GM23338 (cell line): ENCODE measurements around the gene PCDHB5. TPM values are rescaled to one million over a fixed set of nuclear protein-coding genes. Genes with fewer than 3 reads are reported as not detected.

Source experiments
- CTCF ChIP-seq, 2 experiments: fragments of 200-600 bp in 1 of 2; sonication (generic) in 1 of 2; conservative IDR thresholded peaks; 2 replicates each; pipeline versions ENCODE4 v1.5.1 to v1.6.1; 2016 to 2017; ENCODE audit warnings: antibody characterized with exemption in 2 of 2, low read depth in 2 of 2, mild to moderate bottlenecking in 2 of 2, moderate library complexity in 1 of 2
- EZH2 ChIP-seq: fragments of 200-600 bp; sonication (generic); IDR thresholded peaks from one replicate; pipeline ENCODE4 v1.8.0; 2017; ENCODE audit warnings: antibody characterized with exemption, mild to moderate bottlenecking, low read depth; ENCODE audit not compliant: unreplicated experiment
- EZH2phosphoT487 ChIP-seq: fragments of 200-600 bp; sonication (generic); IDR thresholded peaks from one replicate; pipeline ENCODE4 v1.8.1; 2018; ENCODE audit warnings: antibody characterized with exemption; ENCODE audit not compliant: unreplicated experiment
- JUNB ChIP-seq: IDR thresholded peaks from one replicate; pipeline ENCODE4 v1.6.1; 2016; ENCODE audit warnings: antibody characterized with exemption; ENCODE audit not compliant: unreplicated experiment
- NANOG ChIP-seq: IDR thresholded peaks from 2 replicates; pipeline ENCODE4 v1.6.1; 2016; ENCODE audit warnings: antibody characterized with exemption, borderline replicate concordance
- POLR2AphosphoS5 ChIP-seq: IDR thresholded peaks from 2 replicates; pipeline ENCODE4 v1.6.1; 2016; ENCODE audit warnings: antibody characterized with exemption, low read depth
- REST ChIP-seq: IDR thresholded peaks from one replicate; pipeline ENCODE4 v1.6.1; 2018; ENCODE audit warnings: antibody characterized with exemption; ENCODE audit not compliant: unreplicated experiment
- ZNF114 ChIP-seq: fragments of 250-450 bp; sonication (Bioruptor Pico); IDR thresholded peaks from 2 replicates; pipeline ENCODE4 v1.5.0; 2020; ENCODE audit warnings: mild to moderate bottlenecking, moderate library complexity
- ZNF331 ChIP-seq: fragments of 250-450 bp; sonication (Bioruptor Pico); IDR thresholded peaks from 2 replicates; pipeline ENCODE4 v1.5.0; 2020; ENCODE audit warnings: low read depth, mild to moderate bottlenecking, moderate library complexity
- ZNF462 ChIP-seq: fragments of 250-450 bp; sonication (Bioruptor Pico); IDR thresholded peaks from 2 replicates; pipeline ENCODE4 v1.5.0; 2020; ENCODE audit warnings: mild to moderate bottlenecking, moderate library complexity
- polyA plus RNA-seq: library from polyadenylated mRNA; unstranded; fragments of >200 nt; fragmentation: Nextera tagmentation; extraction: Ambion mirVana; gene quantifications from 2 replicates; pipeline ENCODE4 v1.2.1, GENCODE V29; 2016
- total RNA-seq: library from RNA; depleted of rRNA; stranded (reverse); fragments of >200 nt; shearing (Covaris generic); gene quantifications from 2 replicates; pipeline ENCODE4 v1.2.3, GENCODE V29; 2014

Gene PCDHB5
- total and polyA plus RNA-seq, 2 experiments from 2014 or later = 18.7 to 49.7 TPM

- TF ChIP-seq ZNF462 (CRISPR knock-in tag) (no peak), EZH2 (no peak), NANOG (no peak), ZNF331 (CRISPR knock-in tag) (no peak), ZNF114 (no peak), REST (no peak), EZH2phosphoT487 (no peak), JUNB (no peak), CTCF (conservative IDR thresholded peaks at IDR 0.05; ENCODE audit: low read depth in 2 of 2) (no peak), POLR2AphosphoS5 (no peak)
Measured at GRCh38 chr5:141127305-141127704, 7.7 kb upstream of the PCDHB5 start (continued).
